Heart left ventricle (tissue), 16 donors: Measurements from ENCODE around the gene IGSF11. TPM values are rescaled to one million over a fixed set of nuclear protein-coding genes. Genes with fewer than 3 reads are reported as not detected.

Experiments
- ATAC-seq, 4 donors: fragments of 200-7000 bp; cut with Tn5 transposase; one replicate each; pipeline ENCODE4 v1.9.1; 2020 to 2022; ENCODE audit warnings: moderate library complexity in 4 of 4, mild to moderate bottlenecking in 3 of 4, moderate number of reproducible peaks in 1 of 4
- DNase-seq, 5 donors: peaks; one replicate each; pipeline ENCODE4 v3.0.0-alpha.2; 2020
- H3K27ac ChIP-seq, 12 donors: fragments of 200-600 bp; sonication (generic) in 4 of 12; one replicate each; pipeline versions ENCODE4 v1.5.0 to v1.8.0; 2016 to 2022; ENCODE audit warnings: mild to moderate bottlenecking in 2 of 12
- H3K27me3 ChIP-seq, 9 donors: fragments of 200-600 bp; sonication (generic) in 2 of 9; one replicate each; pipeline versions ENCODE4 v1.5.1 to v1.8.0; 2016 to 2022; ENCODE audit warnings: mild to moderate bottlenecking in 3 of 9
- H3K36me3 ChIP-seq, 9 donors: fragments of 200-600 bp; sonication (generic) in 2 of 9; one replicate each; pipeline versions ENCODE4 v1.5.0 to v1.8.0; 2018 to 2022; ENCODE audit warnings: mild to moderate bottlenecking in 2 of 9
- H3K4me1 ChIP-seq, 12 donors: fragments of 200-600 bp; sonication (generic) in 4 of 12; one replicate each; pipeline versions ENCODE4 v1.5.0 to v1.8.0; 2016 to 2022; ENCODE audit warnings: mild to moderate bottlenecking in 3 of 12
- H3K4me3 ChIP-seq, 12 donors: fragments of 200-600 bp; sonication (generic) in 4 of 12; one replicate each; pipeline versions ENCODE4 v1.5.0 to v1.8.0; 2017 to 2022; ENCODE audit warnings: mild to moderate bottlenecking in 9 of 12, moderate library complexity in 4 of 12
- H3K9me3 ChIP-seq, 12 donors: fragments of 200-600 bp; sonication (generic) in 4 of 12; one replicate each; pipeline versions ENCODE4 v1.5.0 to v1.8.0; 2016 to 2022; ENCODE audit warnings: mild to moderate bottlenecking in 1 of 12
- POLR2A ChIP-seq, 2 donors: fragments of 450-650 bp; IDR thresholded peaks; one replicate each; pipeline ENCODE4 v1.6.1; 2017; ENCODE audit warnings: antibody characterized with exemption in 2 of 2, mild to moderate bottlenecking in 2 of 2, moderate library complexity in 2 of 2
- WGBS, 4 donors: extraction: QIAGEN DNeasy Blood & Tissue Kit in 2 of 4; methylation state at CpG; one replicate each; pipeline versions ENCODE4 v1.1.5 to v1.1.7; 2013 to 2018; 5-methylcytosine and 5-hydroxymethylcytosine counted together
- intact Hi-C, 10 donors: fragments of 100-400 bp; cut with DNase I; formaldehyde crosslinking; loops; one replicate each; pipeline versions ENCODE4 v1.11.1 to v1.14.2; 2022
- polyA plus RNA-seq, 2 donors: library from polyadenylated mRNA; stranded (reverse); fragments of 200-250 nt; gene quantifications; one replicate each; pipeline ENCODE4 v1.2.3, GENCODE V29; 2013
- total RNA-seq, 9 donors: library from RNA; depleted of rRNA in 2 of 9; stranded (reverse); fragments of >200 nt in 2 of 9; fragmentation: NEBNext Ultra II Directional in 3 of 9; extraction: Animal tissue kit (Norgen Biotek cat#: 25700) in 3 of 9; gene quantifications; one replicate each; pipeline versions ENCODE4 v1.1.0 to v1.2.4, GENCODE V29; 2016 to 2023
- TF ChIP-seq, protein P1 (sequence below), 12 donors: fragments of 200-600 bp; sonication (generic) in 4 of 12; IDR thresholded peaks; one replicate each; pipeline versions ENCODE4 v1.5.0 to v1.8.0; 2018 to 2022; ENCODE audit warnings: antibody characterized with exemption in 12 of 12, mild to moderate bottlenecking in 5 of 12
- donor health status: ischemic (EF 13 %, LVEDD 7.1; RV severe dilation, severe dysfunction).
- donor health status: healthy with polysubstance abuse.
- donor health status: DM: no; HTN: yes; CAD: no.
- donor health status: DM: no; HTN: no; CAD: no.
- donor health status: ischemic (EF 25% LVEDD 6.9; RV normal size, moderate dysfunction).
- donor health status: ischemic (EF 25% LVEDD 5.7; RV mildly dilated, moderate dysfunction).
- donor health status: healthy.
- donor health status: DM: yes; HTN: yes; CAD: no.
- donor health status: ischemic (EF 35%, LVEDD 5.7; RV mildly dilated, moderate dysfunction).
- donor health status: nonischemic (EF 11% LVEDD 7.7; RV severe dilation, severe dysfunction).
- donor health status: DM: yes; HTN: yes; CAD: no.
- donor health status: PGD.
- donor health status: ischemic (EF 29% LVEDD 5.4; RV normal size, mild dysfunction).
- donor health status: nonischemic (EF 23%, LVEDD 6.1; RV moderate dilation, normal function).

The IGSF11 gene
- total and polyA plus RNA-seq, 11 donors: 0.32 to 5.0 (median 1.5) TPM

DNA sequence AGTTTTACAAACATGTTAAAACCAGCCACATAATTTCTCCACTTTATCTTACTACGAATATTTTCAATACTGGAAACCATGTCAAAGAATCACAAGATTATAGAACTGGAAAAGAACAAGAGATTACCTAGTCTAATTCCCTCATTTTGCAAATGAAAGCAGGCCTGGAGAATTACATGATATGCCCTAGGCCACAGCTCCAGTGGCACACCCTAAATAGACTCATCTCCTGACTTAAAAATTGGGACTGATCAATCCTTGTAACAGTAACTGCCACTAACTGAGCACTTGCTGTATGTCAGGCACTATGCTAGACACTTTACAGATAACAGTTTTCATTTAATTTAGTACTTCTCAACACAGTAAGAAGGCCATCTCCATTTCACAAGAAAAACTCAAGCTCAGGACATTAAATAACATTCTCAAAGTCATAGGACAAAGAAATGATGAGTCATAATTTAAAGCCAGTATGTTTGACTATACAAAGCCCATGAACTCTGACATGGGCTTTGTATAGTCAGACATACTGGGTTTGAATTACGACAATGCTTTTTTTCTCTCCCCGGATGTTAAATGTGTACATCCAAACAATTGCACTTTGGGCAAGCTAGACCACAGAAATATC, 9.4 kb downstream of the IGSF11 start:
- ATAC-seq: no peak
- no peaks in the 10 kb centered on the region for H3K9me3 ChIP-seq
- H3K36me3 ChIP-seq: no peaks in the 10 kb centered on the region
- TF ChIP-seq, protein P1, sequence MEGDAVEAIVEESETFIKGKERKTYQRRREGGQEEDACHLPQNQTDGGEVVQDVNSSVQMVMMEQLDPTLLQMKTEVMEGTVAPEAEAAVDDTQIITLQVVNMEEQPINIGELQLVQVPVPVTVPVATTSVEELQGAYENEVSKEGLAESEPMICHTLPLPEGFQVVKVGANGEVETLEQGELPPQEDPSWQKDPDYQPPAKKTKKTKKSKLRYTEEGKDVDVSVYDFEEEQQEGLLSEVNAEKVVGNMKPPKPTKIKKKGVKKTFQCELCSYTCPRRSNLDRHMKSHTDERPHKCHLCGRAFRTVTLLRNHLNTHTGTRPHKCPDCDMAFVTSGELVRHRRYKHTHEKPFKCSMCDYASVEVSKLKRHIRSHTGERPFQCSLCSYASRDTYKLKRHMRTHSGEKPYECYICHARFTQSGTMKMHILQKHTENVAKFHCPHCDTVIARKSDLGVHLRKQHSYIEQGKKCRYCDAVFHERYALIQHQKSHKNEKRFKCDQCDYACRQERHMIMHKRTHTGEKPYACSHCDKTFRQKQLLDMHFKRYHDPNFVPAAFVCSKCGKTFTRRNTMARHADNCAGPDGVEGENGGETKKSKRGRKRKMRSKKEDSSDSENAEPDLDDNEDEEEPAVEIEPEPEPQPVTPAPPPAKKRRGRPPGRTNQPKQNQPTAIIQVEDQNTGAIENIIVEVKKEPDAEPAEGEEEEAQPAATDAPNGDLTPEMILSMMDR (IDR thresholded peaks at IDR 0.05): no peak
- TF ChIP-seq POLR2A (IDR thresholded peaks at IDR 0.05): no peak
- DNase-seq: no peak
- H3K4me1 ChIP-seq: no peaks in the 10 kb centered on the region
- peaks cover 0 to 2% (median 0%) of the 10 kb centered on the region in 9 donors for H3K27me3 ChIP-seq
- intact Hi-C loops: no loop called here
- H3K27ac ChIP-seq: no peak overlapping the region
- H3K4me3 ChIP-seq: no peak overlapping the region
- WGBS, 4 donors: 86 to 87% (median 87%) methylated on average over 3 of the region's 3 CpGs

DNA sequence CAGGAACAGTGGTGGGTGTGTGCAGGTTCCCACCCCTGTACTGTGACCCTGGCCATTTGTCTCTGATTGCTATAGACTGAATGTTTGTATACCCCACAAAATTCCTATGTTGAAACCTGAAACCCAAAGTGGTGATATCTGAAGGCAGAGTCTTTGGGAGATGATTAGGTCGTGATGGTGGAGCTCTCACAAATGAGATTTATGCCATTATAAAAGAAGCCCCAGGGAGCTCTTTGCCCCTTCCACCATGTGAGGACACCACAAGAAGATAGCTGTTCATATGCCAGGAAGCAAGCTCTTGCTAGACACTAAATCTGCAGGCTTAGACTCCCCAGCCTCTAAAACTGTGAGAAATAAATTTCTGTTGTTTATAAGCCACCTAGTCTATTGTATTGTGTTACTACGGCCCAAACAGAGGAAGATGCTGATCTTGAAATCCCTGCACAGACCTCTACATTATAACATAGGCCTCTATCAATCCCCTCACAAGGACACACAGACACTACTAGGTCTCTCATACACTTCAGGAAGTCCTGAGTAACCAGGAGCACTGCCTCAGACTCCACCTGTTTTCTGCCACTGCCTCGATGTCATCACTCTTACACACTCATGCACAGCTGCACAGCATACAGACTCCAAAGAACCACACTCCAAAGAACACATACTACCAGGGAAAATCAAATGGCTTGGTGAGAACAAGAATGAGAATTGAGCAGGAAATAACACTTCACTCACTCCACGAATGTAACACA, 14.7 kb downstream of the IGSF11 start:
- intact Hi-C loops: no loop called here
- DNase-seq: no peak
- Histone ChIP-seq H3K36me3 (no peaks in the 10 kb centered on the region), H3K27me3 (no peaks in the 10 kb centered on the region), H3K4me3 (no peak overlapping the region), H3K4me1 (no peaks in the 10 kb centered on the region), H3K27ac (peak overlapping the region in 1 of 12 donors; percentile 16), H3K9me3 (no peaks in the 10 kb centered on the region)
- TF ChIP-seq, protein P1 (IDR thresholded peaks at IDR 0.05): no peak
- no peak for TF ChIP-seq POLR2A (IDR thresholded peaks at IDR 0.05)
- WGBS, 4 donors: 29 to 55% (median 50%) methylated on average over 4 of the region's 4 CpGs
- no peak for ATAC-seq

GRCh38 chr3:119018690-119019463, 15.8 kb downstream of the IGSF11 start:
- DNase-seq: peak in 2 of 5 donors; percentile 29 to 58
- H3K4me3 ChIP-seq: no peak overlapping the region
- TF ChIP-seq, protein P1 (IDR thresholded peaks at IDR 0.05): no peak
- no peak for TF ChIP-seq POLR2A (IDR thresholded peaks at IDR 0.05)
- no peaks in the 10 kb centered on the region for H3K4me1 ChIP-seq
- no peaks in the 10 kb centered on the region for H3K9me3 ChIP-seq
- intact Hi-C loops: no loop called here
- H3K27me3 ChIP-seq: no peaks in the 10 kb centered on the region
- H3K36me3 ChIP-seq: no peaks in the 10 kb centered on the region
- 50 to 83% (median 72%) methylated on average over 1 of the region's 1 CpG for WGBS, 4 donors
- peak in 3 of 4 donors; percentile 48 to 83 (median 81) for ATAC-seq
- H3K27ac ChIP-seq: peak overlapping the region in 1 of 12 donors; percentile 22

DNA sequence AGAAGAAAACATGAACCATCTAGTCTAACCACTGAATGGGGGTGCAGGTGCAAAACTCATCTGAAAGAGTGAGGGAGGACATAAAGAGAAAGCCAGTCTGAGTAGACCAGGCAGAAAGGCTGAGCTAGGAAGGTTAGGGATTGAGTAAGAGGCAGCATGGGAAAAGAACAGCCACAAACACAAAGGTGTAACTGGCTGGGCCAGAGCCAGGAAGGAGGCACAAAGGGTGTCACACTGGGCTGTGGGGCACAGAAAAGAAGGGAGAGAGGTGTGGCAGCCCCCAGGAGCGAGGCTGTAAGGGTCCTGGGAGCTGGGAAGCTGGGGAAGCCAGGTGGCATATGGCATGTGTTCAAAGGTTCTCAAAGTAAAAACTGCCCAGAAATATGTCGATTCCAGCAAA, 18.7 kb downstream of the IGSF11 start:
- Histone ChIP-seq H3K9me3 (no peaks in the 10 kb centered on the region), H3K4me1 (no peaks in the 10 kb centered on the region), H3K27ac (no peak overlapping the region), H3K27me3 (no peaks in the 10 kb centered on the region), H3K36me3 (no peaks in the 10 kb centered on the region), H3K4me3 (no peak overlapping the region)
- intact Hi-C loops: no loop called here
- peak in 1 of 5 donors; percentile 42 for DNase-seq
- 73 to 79% (median 75%) methylated on average over 2 of the region's 2 CpGs for WGBS, 4 donors
- TF ChIP-seq, protein P1 (IDR thresholded peaks at IDR 0.05): no peak
- TF ChIP-seq POLR2A (IDR thresholded peaks at IDR 0.05): no peak
- ATAC-seq: no peak
